ENCODE results near the gene GAB1.

Gene GAB1

DNA sequence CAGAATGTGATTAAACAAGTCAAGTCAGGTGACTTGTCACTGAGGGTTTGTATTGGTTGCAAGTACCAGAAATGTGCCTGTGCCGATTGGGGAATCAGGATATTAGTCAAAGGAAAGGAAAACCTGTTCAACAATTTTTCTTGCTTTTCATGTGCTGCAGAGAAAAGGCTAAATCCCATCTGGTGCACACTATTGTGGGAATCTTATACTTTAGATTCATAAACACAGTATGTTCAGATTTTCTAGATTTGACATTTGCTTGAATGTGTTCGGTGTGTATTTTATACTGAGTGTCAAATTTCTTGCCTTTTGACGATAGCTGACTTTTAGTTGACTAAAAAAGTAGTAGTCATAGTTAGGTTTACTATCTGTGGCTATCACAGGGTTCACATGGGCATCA lies 37.6 kb downstream of the GAB1 start:
- ATAC-seq: no peak
- TF ChIP-seq ZFP30 (CRISPR knock-in tag; IDR thresholded peaks at IDR 0.05): no peak
- no peak for TF ChIP-seq ZFP3 (CRISPR knock-in tag; IDR thresholded peaks at IDR 0.05)
- no peak for TF ChIP-seq OSR1 (CRISPR knock-in tag; IDR thresholded peaks at IDR 0.05)
- TF ChIP-seq, protein P1, sequence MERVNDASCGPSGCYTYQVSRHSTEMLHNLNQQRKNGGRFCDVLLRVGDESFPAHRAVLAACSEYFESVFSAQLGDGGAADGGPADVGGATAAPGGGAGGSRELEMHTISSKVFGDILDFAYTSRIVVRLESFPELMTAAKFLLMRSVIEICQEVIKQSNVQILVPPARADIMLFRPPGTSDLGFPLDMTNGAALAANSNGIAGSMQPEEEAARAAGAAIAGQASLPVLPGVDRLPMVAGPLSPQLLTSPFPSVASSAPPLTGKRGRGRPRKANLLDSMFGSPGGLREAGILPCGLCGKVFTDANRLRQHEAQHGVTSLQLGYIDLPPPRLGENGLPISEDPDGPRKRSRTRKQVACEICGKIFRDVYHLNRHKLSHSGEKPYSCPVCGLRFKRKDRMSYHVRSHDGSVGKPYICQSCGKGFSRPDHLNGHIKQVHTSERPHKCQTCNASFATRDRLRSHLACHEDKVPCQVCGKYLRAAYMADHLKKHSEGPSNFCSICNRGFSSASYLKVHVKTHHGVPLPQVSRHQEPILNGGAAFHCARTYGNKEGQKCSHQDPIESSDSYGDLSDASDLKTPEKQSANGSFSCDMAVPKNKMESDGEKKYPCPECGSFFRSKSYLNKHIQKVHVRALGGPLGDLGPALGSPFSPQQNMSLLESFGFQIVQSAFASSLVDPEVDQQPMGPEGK (CRISPR knock-in tag; IDR thresholded peaks at IDR 0.05; ENCODE audit: borderline replicate concordance): no peak
- TF ChIP-seq CSDC2 (CRISPR knock-in tag; IDR thresholded peaks at IDR 0.05): no peak
- no peak for TF ChIP-seq ZNF8 (CRISPR knock-in tag; IDR thresholded peaks at IDR 0.05)
- no peak for TF ChIP-seq BACH2 (CRISPR knock-in tag; IDR thresholded peaks at IDR 0.05; ENCODE audit: borderline replicate concordance)
- no peak for TF ChIP-seq SNAI2 (CRISPR knock-in tag; IDR thresholded peaks at IDR 0.05)
- no peak for TF ChIP-seq TOX (CRISPR knock-in tag; IDR thresholded peaks at IDR 0.05; ENCODE audit: borderline replicate concordance)
- no peak for TF ChIP-seq TCF4 (CRISPR knock-in tag; IDR thresholded peaks at IDR 0.05; ENCODE audit: borderline replicate concordance)
- TF ChIP-seq, protein P2, sequence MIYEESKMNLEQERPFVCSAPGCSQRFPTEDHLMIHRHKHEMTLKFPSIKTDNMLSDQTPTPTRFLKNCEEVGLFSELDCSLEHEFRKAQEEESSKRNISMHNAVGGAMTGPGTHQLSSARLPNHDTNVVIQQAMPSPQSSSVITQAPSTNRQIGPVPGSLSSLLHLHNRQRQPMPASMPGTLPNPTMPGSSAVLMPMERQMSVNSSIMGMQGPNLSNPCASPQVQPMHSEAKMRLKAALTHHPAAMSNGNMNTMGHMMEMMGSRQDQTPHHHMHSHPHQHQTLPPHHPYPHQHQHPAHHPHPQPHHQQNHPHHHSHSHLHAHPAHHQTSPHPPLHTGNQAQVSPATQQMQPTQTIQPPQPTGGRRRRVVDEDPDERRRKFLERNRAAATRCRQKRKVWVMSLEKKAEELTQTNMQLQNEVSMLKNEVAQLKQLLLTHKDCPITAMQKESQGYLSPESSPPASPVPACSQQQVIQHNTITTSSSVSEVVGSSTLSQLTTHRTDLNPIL (CRISPR knock-in tag; IDR thresholded peaks at IDR 0.05; ENCODE audit: low read depth): no peak
- TF ChIP-seq, protein P3, sequence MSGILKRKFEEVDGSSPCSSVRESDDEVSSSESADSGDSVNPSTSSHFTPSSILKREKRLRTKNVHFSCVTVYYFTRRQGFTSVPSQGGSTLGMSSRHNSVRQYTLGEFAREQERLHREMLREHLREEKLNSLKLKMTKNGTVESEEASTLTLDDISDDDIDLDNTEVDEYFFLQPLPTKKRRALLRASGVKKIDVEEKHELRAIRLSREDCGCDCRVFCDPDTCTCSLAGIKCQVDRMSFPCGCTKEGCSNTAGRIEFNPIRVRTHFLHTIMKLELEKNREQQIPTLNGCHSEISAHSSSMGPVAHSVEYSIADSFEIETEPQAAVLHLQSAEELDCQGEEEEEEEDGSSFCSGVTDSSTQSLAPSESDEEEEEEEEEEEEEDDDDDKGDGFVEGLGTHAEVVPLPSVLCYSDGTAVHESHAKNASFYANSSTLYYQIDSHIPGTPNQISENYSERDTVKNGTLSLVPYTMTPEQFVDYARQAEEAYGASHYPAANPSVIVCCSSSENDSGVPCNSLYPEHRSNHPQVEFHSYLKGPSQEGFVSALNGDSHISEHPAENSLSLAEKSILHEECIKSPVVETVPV (CRISPR knock-in tag; IDR thresholded peaks at IDR 0.05): no peak
- no peak for TF ChIP-seq PPARA (CRISPR knock-in tag; IDR thresholded peaks at IDR 0.05; ENCODE audit: borderline replicate concordance)
- no peak for TF ChIP-seq ISL1 (CRISPR knock-in tag; IDR thresholded peaks at IDR 0.05)
- no peak for TF ChIP-seq ZNF565 (CRISPR knock-in tag; conservative IDR thresholded peaks at IDR 0.05; ENCODE audit: low read depth)

DNA sequence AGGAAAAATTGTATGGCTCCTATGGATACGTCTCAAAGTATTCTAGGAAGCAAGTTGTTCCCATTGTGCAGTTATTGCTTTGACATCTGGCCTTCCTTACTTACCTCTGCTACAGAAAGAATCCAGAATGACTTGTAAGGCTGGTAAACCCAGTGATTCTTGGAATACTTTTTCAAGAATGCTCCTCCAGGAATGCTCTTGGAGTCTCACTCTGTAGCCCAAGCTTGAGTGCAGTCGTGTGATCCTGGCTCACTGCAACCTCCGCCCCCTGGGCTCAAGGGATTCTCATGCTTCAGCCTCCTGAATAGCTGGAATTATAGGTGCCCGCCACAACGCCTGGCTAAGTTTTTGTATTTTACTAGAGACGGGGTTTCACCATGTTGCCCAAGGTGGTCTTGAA lies 38.1 kb downstream of the GAB1 start:
- ATAC-seq: no peak
- TF ChIP-seq ESRRG (CRISPR knock-in tag; IDR thresholded peaks at IDR 0.05): no peak
- TF ChIP-seq, protein P4, sequence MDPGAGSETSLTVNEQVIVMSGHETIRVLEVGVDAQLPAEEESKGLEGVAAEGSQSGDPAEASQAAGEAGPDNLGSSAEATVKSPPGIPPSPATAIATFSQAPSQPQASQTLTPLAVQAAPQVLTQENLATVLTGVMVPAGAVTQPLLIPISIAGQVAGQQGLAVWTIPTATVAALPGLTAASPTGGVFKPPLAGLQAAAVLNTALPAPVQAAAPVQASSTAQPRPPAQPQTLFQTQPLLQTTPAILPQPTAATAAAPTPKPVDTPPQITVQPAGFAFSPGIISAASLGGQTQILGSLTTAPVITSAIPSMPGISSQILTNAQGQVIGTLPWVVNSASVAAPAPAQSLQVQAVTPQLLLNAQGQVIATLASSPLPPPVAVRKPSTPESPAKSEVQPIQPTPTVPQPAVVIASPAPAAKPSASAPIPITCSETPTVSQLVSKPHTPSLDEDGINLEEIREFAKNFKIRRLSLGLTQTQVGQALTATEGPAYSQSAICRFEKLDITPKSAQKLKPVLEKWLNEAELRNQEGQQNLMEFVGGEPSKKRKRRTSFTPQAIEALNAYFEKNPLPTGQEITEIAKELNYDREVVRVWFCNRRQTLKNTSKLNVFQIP (CRISPR knock-in tag; IDR thresholded peaks at IDR 0.05; ENCODE audit: borderline replicate concordance, low read depth): no peak
- no peak for TF ChIP-seq ZC3H10 (CRISPR knock-in tag; IDR thresholded peaks at IDR 0.05)
- no peak for TF ChIP-seq OSR1 (CRISPR knock-in tag; IDR thresholded peaks at IDR 0.05)
- TF ChIP-seq, protein P1 (CRISPR knock-in tag; IDR thresholded peaks at IDR 0.05; ENCODE audit: borderline replicate concordance): no peak
- TF ChIP-seq RARB (CRISPR knock-in tag; IDR thresholded peaks at IDR 0.05): no peak
- TF ChIP-seq ZFP3 (CRISPR knock-in tag; IDR thresholded peaks at IDR 0.05): no peak
- no peak for TF ChIP-seq TOX (CRISPR knock-in tag; IDR thresholded peaks at IDR 0.05; ENCODE audit: borderline replicate concordance)
- no peak for TF ChIP-seq ZNF565 (CRISPR knock-in tag; conservative IDR thresholded peaks at IDR 0.05; ENCODE audit: low read depth)
- TF ChIP-seq ZNF70 (CRISPR knock-in tag; IDR thresholded peaks at IDR 0.05): no peak
- no peak for TF ChIP-seq ARNTL (CRISPR knock-in tag; IDR thresholded peaks at IDR 0.05; ENCODE audit: borderline replicate concordance, low read depth)
- TF ChIP-seq, protein P3 (CRISPR knock-in tag; IDR thresholded peaks at IDR 0.05): no peak
